Neural progenitor cell (in vitro differentiated cells): ENCODE results near the gene ERBB4. TPM values are rescaled to one million over a fixed set of nuclear protein-coding genes. Genes with fewer than 3 reads are reported as not detected.

Experiments used
- DNase-seq: peaks from one replicate; pipeline ENCODE4 v3.0.0-alpha.2; 2016; ENCODE audit warnings: low spot score
- H2AFZ ChIP-seq: fragments of 200-600 bp; sonication (generic); replicated peaks from 2 replicates; pipeline ENCODE4 v1.6.1; 2016; ENCODE audit warnings: antibody characterized with exemption
- H3F3A ChIP-seq: fragments of 200-600 bp; sonication (generic); 2 replicates; pipeline ENCODE4 v1.6.1; 2016; ENCODE audit warnings: antibody characterized with exemption, low read depth
- H3K27ac ChIP-seq: fragments of 200-600 bp; sonication (generic); 2 replicates; pipeline ENCODE4 v1.5.1; 2016; ENCODE audit warnings: mild to moderate bottlenecking
- H3K27me3 ChIP-seq: fragments of 200-600 bp; sonication (generic); 2 replicates; pipeline ENCODE4 v1.6.1; 2016; ENCODE audit warnings: mild to moderate bottlenecking, moderate library complexity
- H3K36me3 ChIP-seq: fragments of 200-600 bp; sonication (generic); 2 replicates; pipeline ENCODE4 v1.5.1; 2016
- H3K4me1 ChIP-seq: fragments of 200-600 bp; sonication (generic); 2 replicates; pipeline ENCODE4 v1.6.1; 2016; ENCODE audit warnings: mixed run types
- H3K4me2 ChIP-seq: fragments of 200-600 bp; sonication (generic); 2 replicates; pipeline ENCODE4 v1.6.1; 2016
- H3K4me3 ChIP-seq: fragments of 200-600 bp; sonication (generic); 2 replicates; pipeline ENCODE4 v1.5.1; 2016
- H3K79me2 ChIP-seq: fragments of 200-600 bp; sonication (generic); 2 replicates; pipeline ENCODE4 v1.6.1; 2016; ENCODE audit warnings: low read depth
- H3K9ac ChIP-seq: fragments of 200-600 bp; sonication (generic); 2 replicates; pipeline ENCODE4 v1.6.1; 2016
- H3K9me3 ChIP-seq: fragments of 200-600 bp; sonication (generic); 2 replicates; pipeline ENCODE4 v1.5.1; 2016; ENCODE audit warnings: low read depth
- H4K20me1 ChIP-seq: fragments of 200-600 bp; sonication (generic); 2 replicates; pipeline ENCODE4 v1.6.1; 2016; ENCODE audit warnings: low read depth
- H3K27ac Mint-ChIP-seq: 3 replicates; pipeline ENCODE4 v1.8.0; 2021; ENCODE audit warnings: mixed read lengths
- H3K27me3 Mint-ChIP-seq: 2 replicates; pipeline ENCODE4 v1.8.0; 2022; ENCODE audit warnings: low read depth, mild to moderate bottlenecking, inconsistent platforms, moderate library complexity, mixed read lengths; ENCODE audit not compliant: insufficient read depth
- H3K36me3 Mint-ChIP-seq: 3 replicates; pipeline ENCODE4 v1.8.0; 2021; ENCODE audit warnings: mixed read lengths
- H3K4me1 Mint-ChIP-seq: 3 replicates; pipeline ENCODE4 v1.8.0; 2021; ENCODE audit warnings: mixed read lengths
- H3K4me3 Mint-ChIP-seq: 3 replicates; pipeline ENCODE4 v1.8.0; 2021; ENCODE audit warnings: mild to moderate bottlenecking, moderate library complexity, mixed read lengths
- H3K9me3 Mint-ChIP-seq: 3 replicates; pipeline ENCODE4 v1.8.0; 2020; ENCODE audit warnings: mixed read lengths
- EZH2 ChIP-seq: fragments of 200-600 bp; sonication (generic); IDR thresholded peaks from 2 replicates; pipeline ENCODE4 v1.6.1; 2017; ENCODE audit warnings: antibody characterized with exemption, mild to moderate bottlenecking, moderate library complexity
- EZH2phosphoT487 ChIP-seq: fragments of 200-600 bp; sonication (generic); IDR thresholded peaks from 2 replicates; pipeline ENCODE4 v1.6.1; 2017; ENCODE audit warnings: antibody characterized with exemption
- total RNA-seq: library from RNA; depleted of rRNA; stranded (reverse); fragments of >200 nt; gene quantifications from 2 replicates; pipeline ENCODE4 v1.2.3, GENCODE V29; 2015; ENCODE audit warnings: low replicate concordance
- TF ChIP-seq, protein P1 (sequence below): fragments of 200-600 bp; sonication (generic); IDR thresholded peaks from 2 replicates; pipeline ENCODE4 v1.5.1; 2017; ENCODE audit warnings: antibody characterized with exemption, mild to moderate bottlenecking

ERBB4 gene
- total RNA-seq, 1 donor from 2014 or later, result 1.5 TPM

DNA sequence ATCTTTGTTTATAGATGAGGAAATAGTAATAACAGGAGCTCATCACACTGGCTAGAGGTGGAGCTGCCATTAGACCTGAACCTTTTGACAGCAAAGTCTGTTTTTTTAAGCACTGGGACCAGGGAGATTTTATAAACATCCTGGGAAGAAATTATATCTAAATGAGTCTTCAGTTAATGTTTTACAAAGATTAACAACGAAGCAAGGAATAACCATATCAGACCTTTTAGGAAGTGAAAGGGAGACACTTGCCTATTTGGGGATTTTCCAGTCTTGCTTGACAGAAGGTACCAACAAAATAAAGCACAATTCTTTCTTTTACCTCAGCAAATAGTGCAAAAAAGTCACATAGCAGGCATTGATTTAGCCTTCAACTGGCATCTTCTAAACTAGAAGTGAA is 1205.2 kb downstream of the ERBB4 start:
- peaks cover 23% of the 10 kb centered on the region for H3K4me1 ChIP-seq
- no peak for TF ChIP-seq EZH2phosphoT487
- TF ChIP-seq, protein P1, sequence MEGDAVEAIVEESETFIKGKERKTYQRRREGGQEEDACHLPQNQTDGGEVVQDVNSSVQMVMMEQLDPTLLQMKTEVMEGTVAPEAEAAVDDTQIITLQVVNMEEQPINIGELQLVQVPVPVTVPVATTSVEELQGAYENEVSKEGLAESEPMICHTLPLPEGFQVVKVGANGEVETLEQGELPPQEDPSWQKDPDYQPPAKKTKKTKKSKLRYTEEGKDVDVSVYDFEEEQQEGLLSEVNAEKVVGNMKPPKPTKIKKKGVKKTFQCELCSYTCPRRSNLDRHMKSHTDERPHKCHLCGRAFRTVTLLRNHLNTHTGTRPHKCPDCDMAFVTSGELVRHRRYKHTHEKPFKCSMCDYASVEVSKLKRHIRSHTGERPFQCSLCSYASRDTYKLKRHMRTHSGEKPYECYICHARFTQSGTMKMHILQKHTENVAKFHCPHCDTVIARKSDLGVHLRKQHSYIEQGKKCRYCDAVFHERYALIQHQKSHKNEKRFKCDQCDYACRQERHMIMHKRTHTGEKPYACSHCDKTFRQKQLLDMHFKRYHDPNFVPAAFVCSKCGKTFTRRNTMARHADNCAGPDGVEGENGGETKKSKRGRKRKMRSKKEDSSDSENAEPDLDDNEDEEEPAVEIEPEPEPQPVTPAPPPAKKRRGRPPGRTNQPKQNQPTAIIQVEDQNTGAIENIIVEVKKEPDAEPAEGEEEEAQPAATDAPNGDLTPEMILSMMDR, result no peak
- TF ChIP-seq EZH2, result no peak
- H3K79me2 ChIP-seq, result no peaks in the 10 kb centered on the region
- Mint-ChIP-seq H3K27ac (no peak overlapping the region), H3K27me3 (no peaks in the 10 kb centered on the region), H3K4me1 (no peaks in the 10 kb centered on the region), H3K4me3 (no peak overlapping the region), H3K36me3 (no peaks in the 10 kb centered on the region), H3K9me3 (peaks cover 3% of the 10 kb centered on the region)
- peaks cover 8% of the 10 kb centered on the region for H3F3A ChIP-seq
- no peaks in the 10 kb centered on the region for H3K36me3 ChIP-seq
- H3K4me2 ChIP-seq, result no peak overlapping the region
- H3K27ac ChIP-seq, result no peak overlapping the region
- H4K20me1 ChIP-seq, result no peaks in the 10 kb centered on the region
- H3K9ac ChIP-seq, result no peak overlapping the region
- H3K9me3 ChIP-seq, result no peaks in the 10 kb centered on the region
- no peak for DNase-seq
- peak overlapping the region; percentile 68 for H2AFZ ChIP-seq
- no peak overlapping the region for H3K4me3 ChIP-seq
- no peaks in the 10 kb centered on the region for H3K27me3 ChIP-seq

DNA sequence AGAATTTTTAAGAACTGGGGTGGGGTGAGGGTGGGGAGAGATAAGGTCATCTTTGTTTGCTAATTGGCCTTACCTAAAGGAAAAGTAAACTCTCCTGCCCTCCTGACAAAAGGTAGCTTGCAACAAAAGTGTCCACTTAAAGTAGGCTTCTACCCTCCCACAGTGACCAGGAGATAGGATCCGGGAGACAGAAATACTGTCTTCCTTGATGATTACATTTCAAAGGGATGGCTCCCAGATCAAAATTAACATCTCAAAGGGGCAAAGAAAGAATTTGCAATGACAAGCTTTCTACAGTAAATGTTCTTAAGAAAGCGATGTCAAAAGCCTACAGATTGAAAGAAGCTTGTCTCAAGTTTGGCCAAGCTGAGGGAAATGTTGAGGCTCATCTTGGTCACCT is 1206.9 kb downstream of the ERBB4 start:
- Histone ChIP-seq H3K36me3 (no peaks in the 10 kb centered on the region), H3K27me3 (no peaks in the 10 kb centered on the region), H2AFZ (no peak overlapping the region), H3K4me2 (peak overlapping the region; percentile 53), H3K4me3 (no peak overlapping the region), H3K9ac (no peak overlapping the region), H3F3A (peaks cover 8% of the 10 kb centered on the region), H3K4me1 (peaks cover 23% of the 10 kb centered on the region), H4K20me1 (no peaks in the 10 kb centered on the region), H3K79me2 (no peaks in the 10 kb centered on the region), H3K27ac (no peak overlapping the region), H3K9me3 (no peaks in the 10 kb centered on the region)
- no peaks in the 10 kb centered on the region for H3K36me3 Mint-ChIP-seq
- no peak overlapping the region for H3K4me3 Mint-ChIP-seq
- H3K4me1 Mint-ChIP-seq, result no peaks in the 10 kb centered on the region
- no peaks in the 10 kb centered on the region for H3K27me3 Mint-ChIP-seq
- H3K27ac Mint-ChIP-seq, result no peak overlapping the region
- no peak for TF ChIP-seq EZH2phosphoT487
- TF ChIP-seq, protein P1, result no peak
- TF ChIP-seq EZH2, result no peak
- peak; percentile 7 for DNase-seq
- peaks cover 3% of the 10 kb centered on the region for H3K9me3 Mint-ChIP-seq

DNA sequence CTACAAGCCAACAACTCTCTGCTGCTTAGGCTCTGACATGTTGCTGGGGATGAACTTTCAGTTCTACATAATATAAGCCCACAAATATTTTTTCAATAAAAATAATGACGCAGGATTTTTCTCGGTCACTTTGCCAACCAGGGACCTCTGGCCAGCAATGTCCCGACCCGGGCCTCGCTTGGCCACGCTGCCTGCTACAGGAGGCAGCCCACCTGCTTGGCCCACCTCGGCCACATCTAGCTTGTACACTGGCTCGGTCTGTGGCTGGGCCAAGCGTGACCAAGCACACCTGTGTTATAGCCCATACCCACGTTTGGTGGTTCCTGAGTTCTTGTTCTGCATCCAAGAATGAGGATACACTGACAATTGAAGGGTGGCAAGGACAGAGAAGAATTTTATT is 1208.7 kb downstream of the ERBB4 start:
- Mint-ChIP-seq H3K9me3 (peaks cover 3% of the 10 kb centered on the region), H3K27me3 (no peaks in the 10 kb centered on the region), H3K4me1 (no peaks in the 10 kb centered on the region), H3K4me3 (no peak overlapping the region), H3K27ac (no peak overlapping the region), H3K36me3 (no peaks in the 10 kb centered on the region)
- H3K27ac ChIP-seq, result no peak overlapping the region
- H3K27me3 ChIP-seq, result no peaks in the 10 kb centered on the region
- H3K79me2 ChIP-seq, result no peaks in the 10 kb centered on the region
- H3F3A ChIP-seq, result peaks cover 8% of the 10 kb centered on the region
- peaks cover 23% of the 10 kb centered on the region for H3K4me1 ChIP-seq
- H3K9ac ChIP-seq, result no peak overlapping the region
- H3K9me3 ChIP-seq, result no peaks in the 10 kb centered on the region
- no peaks in the 10 kb centered on the region for H3K36me3 ChIP-seq
- H4K20me1 ChIP-seq, result no peaks in the 10 kb centered on the region
- no peak for DNase-seq
- no peak overlapping the region for H3K4me3 ChIP-seq
- no peak overlapping the region for H2AFZ ChIP-seq
- H3K4me2 ChIP-seq, result no peak overlapping the region
- no peak for TF ChIP-seq EZH2
- TF ChIP-seq, protein P1, result no peak
- no peak for TF ChIP-seq EZH2phosphoT487
